ENCODE measurements around the gene SFMBT1.
A peak's percentile ranks its signal among the peaks of the same experiment; 100 is the strongest.

The SFMBT1 gene
- 58.9 to 92.7 (median 78.9) reads per million in 4 donors for total RNA-seq

- peak; percentile 64 to 81 (median 70) for DNase-seq
Observed at GRCh38 chr3:53045518-53046170, at the start of gene SFMBT1. Gene SFMBT1 (minus strand): TSS chr3:53046073. CDS start chr3:52969128, 76,945 bp downstream.

- DNase-seq, result no peak
Observed at GRCh38 chr3:53092942-53093341, 47.1 kb upstream of the SFMBT1 start.

GRCh38 chr3:53092216-53092615 lies 46.3 kb upstream of the SFMBT1 start:
- no peak for DNase-seq

- no peak for DNase-seq
Observed at GRCh38 chr3:53091011-53091410, 45.1 kb upstream of the SFMBT1 start.

GRCh38 chr3:53089511-53089910 lies 43.6 kb upstream of the SFMBT1 start:
- DNase-seq, result no peak

GRCh38 chr3:53085476-53085875 lies 39.6 kb upstream of the SFMBT1 start:
- DNase-seq, result no peak

GRCh38 chr3:53084310-53085001 lies 38.6 kb upstream of the SFMBT1 start:
- no peak for DNase-seq

GRCh38 chr3:53083949-53084309 lies 38.1 kb upstream of the SFMBT1 start:
- no peak for DNase-seq

- DNase-seq, result no peak
Observed at GRCh38 chr3:53083521-53083920, 37.6 kb upstream of the SFMBT1 start.

- DNase-seq, result no peak
Observed at GRCh38 chr3:53082736-53083135, 36.9 kb upstream of the SFMBT1 start.

GRCh38 chr3:53081318-53081717 lies 35.4 kb upstream of the SFMBT1 start:
- no peak for DNase-seq

- DNase-seq, result no peak
Observed at GRCh38 chr3:53080612-53081205, 34.8 kb upstream of the SFMBT1 start.

- DNase-seq, result no peak
Observed at GRCh38 chr3:53079791-53080555, 34.1 kb upstream of the SFMBT1 start.

GRCh38 chr3:53079147-53079546 lies 33.3 kb upstream of the SFMBT1 start:
- no peak for DNase-seq

- no peak for DNase-seq
Observed at GRCh38 chr3:53078656-53079055, 32.8 kb upstream of the SFMBT1 start.

GRCh38 chr3:53077476-53078220 lies 31.8 kb upstream of the SFMBT1 start:
- no peak for DNase-seq

GRCh38 chr3:53075743-53076140 lies 29.9 kb upstream of the SFMBT1 start:
- no peak for DNase-seq

- no peak for DNase-seq
Observed at GRCh38 chr3:53074761-53075742, 29.2 kb upstream of the SFMBT1 start.

- DNase-seq, result no peak
Observed at GRCh38 chr3:53074366-53074696, 28.5 kb upstream of the SFMBT1 start.

- no peak for DNase-seq
Observed at GRCh38 chr3:53073553-53074365, 27.9 kb upstream of the SFMBT1 start.

Measured in T-helper 1 cell (primary cell).